ENCODE results near the gene PTER. TPM values are rescaled to one million over a fixed set of nuclear protein-coding genes. Genes with fewer than 3 reads are reported as not detected.

PTER gene
- total RNA-seq, 4 donors from 2014 or later: 21.0 to 31.2 (median 24.4) TPM

DNA sequence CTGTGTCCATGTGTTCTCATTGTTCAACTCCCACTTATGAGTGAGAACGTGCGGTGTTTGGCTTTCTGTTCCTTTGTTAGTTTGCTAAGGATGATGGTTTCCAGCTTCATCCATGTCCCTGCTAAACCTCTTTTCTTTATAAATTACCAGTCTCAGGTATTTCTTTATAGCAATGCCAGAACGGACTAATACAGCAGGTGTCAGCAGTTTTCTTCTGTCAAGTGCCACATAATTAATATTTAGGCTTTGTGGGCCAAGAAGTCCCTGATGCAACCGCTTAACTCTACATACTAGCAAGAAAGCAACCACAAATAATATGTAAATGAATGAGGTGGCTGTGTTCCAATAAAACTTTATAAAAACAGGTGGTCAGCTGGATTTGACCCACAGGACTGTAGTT is 111.2 kb downstream of the PTER start:
- 87% methylated on average over 4 of the region's 4 CpGs for WGBS, 2 donors
- DNase-seq: no peak
- no peaks in the 10 kb centered on the region for H3K4me1 ChIP-seq
- H3K36me3 ChIP-seq: no peaks in the 10 kb centered on the region
- H3K27ac ChIP-seq: no peak overlapping the region
- no peaks in the 10 kb centered on the region for H3K9me3 ChIP-seq
- H3K4me3 ChIP-seq (replicated peaks in 1 of 3): no peak overlapping the region
- TF ChIP-seq, protein P1, sequence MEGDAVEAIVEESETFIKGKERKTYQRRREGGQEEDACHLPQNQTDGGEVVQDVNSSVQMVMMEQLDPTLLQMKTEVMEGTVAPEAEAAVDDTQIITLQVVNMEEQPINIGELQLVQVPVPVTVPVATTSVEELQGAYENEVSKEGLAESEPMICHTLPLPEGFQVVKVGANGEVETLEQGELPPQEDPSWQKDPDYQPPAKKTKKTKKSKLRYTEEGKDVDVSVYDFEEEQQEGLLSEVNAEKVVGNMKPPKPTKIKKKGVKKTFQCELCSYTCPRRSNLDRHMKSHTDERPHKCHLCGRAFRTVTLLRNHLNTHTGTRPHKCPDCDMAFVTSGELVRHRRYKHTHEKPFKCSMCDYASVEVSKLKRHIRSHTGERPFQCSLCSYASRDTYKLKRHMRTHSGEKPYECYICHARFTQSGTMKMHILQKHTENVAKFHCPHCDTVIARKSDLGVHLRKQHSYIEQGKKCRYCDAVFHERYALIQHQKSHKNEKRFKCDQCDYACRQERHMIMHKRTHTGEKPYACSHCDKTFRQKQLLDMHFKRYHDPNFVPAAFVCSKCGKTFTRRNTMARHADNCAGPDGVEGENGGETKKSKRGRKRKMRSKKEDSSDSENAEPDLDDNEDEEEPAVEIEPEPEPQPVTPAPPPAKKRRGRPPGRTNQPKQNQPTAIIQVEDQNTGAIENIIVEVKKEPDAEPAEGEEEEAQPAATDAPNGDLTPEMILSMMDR (IDR thresholded peaks at IDR 0.05): no peak
- no peak for TF ChIP-seq POLR2A (IDR thresholded peaks at IDR 0.05)
- intact Hi-C loops (cut with DNase I): no loop called here
- no peaks in the 10 kb centered on the region for H3K27me3 ChIP-seq

DNA sequence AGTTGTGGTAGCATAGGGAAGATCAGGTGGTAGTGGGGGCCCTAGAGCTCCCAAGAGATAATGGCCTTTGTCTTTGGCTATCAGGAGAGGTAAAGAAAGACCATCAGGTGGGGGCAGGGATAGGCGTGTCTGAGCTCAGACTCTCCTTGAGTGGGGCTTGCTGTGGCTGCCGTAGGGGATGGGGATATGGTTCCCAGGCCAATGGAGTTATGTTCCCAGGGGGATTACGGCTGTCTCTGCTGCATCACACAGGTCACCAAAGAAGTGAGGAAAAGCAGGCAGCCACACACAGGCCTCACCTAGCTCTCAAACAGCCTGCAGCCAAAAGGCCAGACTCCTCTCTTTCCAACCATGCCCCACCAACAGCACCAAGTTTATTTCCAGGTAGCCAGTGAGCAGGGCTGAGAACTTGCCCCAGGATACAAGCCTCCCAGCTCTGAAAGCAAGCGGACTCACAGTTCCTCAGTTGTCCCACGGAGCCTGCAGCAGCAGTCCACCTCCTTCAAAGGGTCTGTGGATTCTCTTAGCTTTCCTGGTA is 122.5 kb downstream of the PTER start:
- H3K27ac ChIP-seq: no peak overlapping the region
- TF ChIP-seq, protein P1 (IDR thresholded peaks at IDR 0.05): no peak
- no peak for TF ChIP-seq POLR2A (IDR thresholded peaks at IDR 0.05)
- H3K9me3 ChIP-seq: no peaks in the 10 kb centered on the region
- WGBS, 2 donors: 63 to 73% methylated on average over 5 of the region's 5 CpGs
- H3K27me3 ChIP-seq: no peaks in the 10 kb centered on the region
- H3K36me3 ChIP-seq: no peaks in the 10 kb centered on the region
- no peak overlapping the region for H3K4me3 ChIP-seq (replicated peaks in 1 of 3)
- no peaks in the 10 kb centered on the region for H3K4me1 ChIP-seq
- DNase-seq: no peak
- intact Hi-C loops (cut with DNase I): no loop called here

DNA sequence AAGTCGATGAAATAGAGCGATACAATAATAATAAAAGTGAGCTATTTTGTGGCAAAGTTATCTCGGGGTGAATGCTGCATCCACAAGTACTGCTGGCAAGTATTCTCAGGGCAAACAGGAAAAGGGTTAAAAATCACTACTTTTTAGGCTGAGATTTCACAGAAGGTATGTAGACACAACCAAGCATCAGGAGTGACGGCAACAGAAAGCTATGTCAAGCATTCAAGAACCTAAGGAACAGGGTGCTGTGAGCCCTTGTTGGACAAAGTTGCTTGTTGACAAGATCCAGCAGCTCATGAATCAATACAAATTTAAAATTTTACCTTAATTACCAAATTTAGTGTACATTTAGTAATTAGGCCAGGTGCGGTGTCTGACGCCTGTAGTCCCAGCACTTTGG is 126.1 kb downstream of the PTER start:
- 86 to 87% methylated on average over 6 of the region's 6 CpGs for WGBS, 2 donors
- TF ChIP-seq, protein P1 (IDR thresholded peaks at IDR 0.05): no peak
- no peak for TF ChIP-seq POLR2A (IDR thresholded peaks at IDR 0.05)

More for the DNA sequence above, 126.1 kb downstream of the PTER start:
- no peak overlapping the region for H3K27ac ChIP-seq
- no peaks in the 10 kb centered on the region for H3K4me1 ChIP-seq
- intact Hi-C loops (cut with DNase I): no loop called here
- no peak for DNase-seq
- no peaks in the 10 kb centered on the region for H3K27me3 ChIP-seq
- no peaks in the 10 kb centered on the region for H3K36me3 ChIP-seq
- H3K9me3 ChIP-seq: no peaks in the 10 kb centered on the region
- H3K4me3 ChIP-seq (replicated peaks in 1 of 3): no peak overlapping the region

Small RNAs within 50 kb of the gene (small RNA-seq; reads per million reads assigned to genes)
- not detected for gene RNU2-18P

Other genes with a start within 250 kb of the PTER start
- gene C1QL3, start 84.9 kb downstream of the PTER start, total RNA-seq: under 1 TPM in 1 of 4 donors, not detected in 3; 0.33 TPM